Effector memory CD4-positive, alpha-beta T cell (primary cell): ENCODE results near the gene TKT.

ENCODE experiments used
- DNase-seq, 3 donors: peaks; one replicate each; pipeline ENCODE4 v3.0.0-alpha.2; 2020
- H3K27ac ChIP-seq: 2 replicates; pipeline ENCODE4 v1.7.0; 2013; ENCODE audit warnings: mild to moderate bottlenecking, low read length, moderate library complexity; ENCODE audit not compliant: insufficient read depth, poor library complexity, severe bottlenecking
- H3K27me3 ChIP-seq: replicated peaks from 2 replicates; pipeline ENCODE4 v1.7.0; 2013; ENCODE audit warnings: mild to moderate bottlenecking, low read length; ENCODE audit not compliant: insufficient read depth, control insufficient read depth, poor library complexity, severe bottlenecking
- H3K36me3 ChIP-seq: 2 replicates; pipeline ENCODE4 v1.7.0; 2013; ENCODE audit warnings: mild to moderate bottlenecking, low read length, moderate library complexity; ENCODE audit not compliant: control insufficient read depth, insufficient read depth
- H3K4me1 ChIP-seq: 2 replicates; pipeline ENCODE4 v1.7.0; 2013; ENCODE audit warnings: low read length, mild to moderate bottlenecking; ENCODE audit not compliant: control insufficient read depth, insufficient read depth, poor library complexity, severe bottlenecking
- H3K4me3 ChIP-seq: 2 replicates; pipeline ENCODE4 v1.7.0; 2013; ENCODE audit warnings: low read length, low read depth, mild to moderate bottlenecking; ENCODE audit not compliant: insufficient read depth, poor library complexity, severe bottlenecking
- H3K9me3 ChIP-seq: 2 replicates; pipeline ENCODE4 v1.7.0; 2013; ENCODE audit warnings: mild to moderate bottlenecking, low read length, moderate library complexity; ENCODE audit not compliant: control insufficient read depth

TKT gene

DNA sequence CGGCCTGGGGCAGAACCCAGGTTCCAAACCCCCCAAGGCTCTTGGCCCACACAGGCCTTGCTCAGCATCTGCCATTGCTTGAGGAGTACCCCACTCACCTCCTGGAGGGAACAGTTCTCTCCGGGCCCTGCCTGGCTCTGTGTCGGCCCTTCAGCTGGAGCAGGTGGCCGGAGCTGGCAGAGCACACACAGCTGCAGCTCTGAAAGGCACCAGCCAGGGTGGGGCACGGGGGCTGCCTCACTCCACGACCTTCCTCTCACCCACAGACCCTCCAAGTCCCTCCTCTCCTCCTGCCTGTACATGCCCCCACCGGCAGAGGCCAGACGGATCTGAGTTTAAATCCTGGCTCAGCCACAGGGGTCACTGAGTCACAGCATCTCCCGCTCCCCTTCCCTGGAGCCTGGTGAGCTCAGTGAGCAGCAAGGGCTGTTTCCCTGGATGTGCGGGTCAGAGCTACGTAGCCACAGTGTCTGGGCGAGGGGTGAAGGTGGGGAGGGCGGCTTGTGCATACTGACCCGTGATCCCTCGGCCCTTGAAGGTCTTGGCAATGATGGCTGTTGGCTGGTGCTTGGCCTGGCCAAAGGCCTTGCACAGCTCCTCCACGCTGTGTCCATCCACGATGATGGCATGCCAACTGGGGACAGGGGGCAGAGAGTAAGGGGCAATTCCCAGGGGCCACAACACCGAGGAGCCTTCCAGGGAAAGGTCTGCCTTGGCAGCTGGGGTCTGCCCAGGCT is 23.0 kb downstream of the TKT start:
- Histone ChIP-seq H3K4me3 (no peak overlapping the region), H3K36me3 (peaks cover 75% of the 10 kb centered on the region), H3K4me1 (no peaks in the 10 kb centered on the region), H3K27me3 (no peaks in the 10 kb centered on the region), H3K27ac (no peak overlapping the region), H3K9me3 (no peaks in the 10 kb centered on the region)
- DNase-seq = no peak

DNA sequence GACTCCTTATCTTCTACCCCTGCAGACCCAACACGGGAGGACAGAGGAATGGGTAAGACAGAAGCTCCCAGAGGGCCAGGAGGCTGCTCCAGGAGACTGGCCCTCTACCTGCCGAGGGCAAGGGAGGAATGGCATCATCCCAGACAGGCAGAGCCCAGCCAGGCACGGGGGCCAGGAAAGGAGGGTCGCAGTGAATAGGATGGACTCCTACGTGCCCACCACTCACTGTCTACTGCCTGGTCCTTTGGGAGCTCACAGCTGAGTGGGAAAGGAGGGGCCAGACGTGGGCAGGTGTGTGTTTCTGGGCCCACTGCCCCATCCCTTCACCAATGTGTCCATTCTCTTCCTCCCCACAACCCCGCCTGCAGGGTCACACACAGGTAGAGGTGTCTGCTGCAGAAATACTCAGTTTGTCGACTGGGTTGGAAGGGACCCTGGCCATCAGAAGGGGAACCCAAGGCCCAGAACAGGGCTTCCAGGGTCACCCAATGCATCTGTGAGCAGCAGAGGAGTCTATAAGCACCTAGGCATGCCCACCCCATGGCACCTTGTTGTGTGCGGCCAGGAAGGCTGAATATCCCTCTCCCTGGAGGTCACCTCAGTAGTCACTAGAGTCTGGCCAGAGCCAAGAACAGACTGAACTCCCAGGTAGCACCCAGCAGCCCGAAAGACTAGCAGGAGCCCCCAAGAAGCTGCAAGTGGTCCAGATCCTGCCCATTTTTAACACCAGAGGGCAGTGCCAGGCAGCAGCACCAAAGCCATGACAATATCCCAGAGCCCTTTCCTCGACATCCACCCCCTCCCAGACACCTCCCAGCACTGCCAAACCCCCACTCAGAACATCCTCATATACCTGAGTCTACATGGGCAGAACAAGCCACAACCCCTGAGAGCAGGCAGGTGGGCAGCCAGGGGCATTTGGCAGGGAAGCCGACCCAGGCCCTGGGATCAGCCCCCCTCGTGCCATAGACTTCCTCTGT is 24.0 kb downstream of the TKT start:
- no peak for DNase-seq
- Histone ChIP-seq H3K4me3 (no peak overlapping the region), H3K36me3 (peaks cover 84% of the 10 kb centered on the region), H3K27ac (no peak overlapping the region), H3K4me1 (no peaks in the 10 kb centered on the region), H3K27me3 (no peaks in the 10 kb centered on the region), H3K9me3 (no peaks in the 10 kb centered on the region)

DNA sequence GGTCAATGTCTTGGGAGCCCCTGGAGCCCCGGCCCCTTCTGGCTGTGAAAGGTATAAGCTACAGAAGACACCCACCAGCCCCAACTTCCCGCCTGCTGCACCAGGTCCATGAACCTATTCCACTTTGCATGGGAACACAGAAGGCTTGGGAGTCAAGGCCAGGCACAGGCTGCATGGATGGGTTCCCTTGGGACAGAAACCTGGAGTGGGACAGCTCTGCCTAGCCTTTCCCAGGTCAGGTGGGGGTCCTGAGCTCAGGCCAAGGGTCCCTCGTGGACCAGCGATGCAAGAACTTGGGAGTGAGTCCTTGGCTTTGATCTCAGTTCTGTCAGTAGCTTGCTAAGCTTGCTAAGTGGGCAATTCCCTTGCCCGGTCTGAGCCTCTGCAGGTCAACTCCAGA is 25.0 kb downstream of the TKT start:
- Histone ChIP-seq H3K9me3 (no peaks in the 10 kb centered on the region), H3K4me1 (no peaks in the 10 kb centered on the region), H3K36me3 (peaks cover 84% of the 10 kb centered on the region), H3K4me3 (no peak overlapping the region), H3K27me3 (no peaks in the 10 kb centered on the region), H3K27ac (no peak overlapping the region)
- no peak for DNase-seq

DNA sequence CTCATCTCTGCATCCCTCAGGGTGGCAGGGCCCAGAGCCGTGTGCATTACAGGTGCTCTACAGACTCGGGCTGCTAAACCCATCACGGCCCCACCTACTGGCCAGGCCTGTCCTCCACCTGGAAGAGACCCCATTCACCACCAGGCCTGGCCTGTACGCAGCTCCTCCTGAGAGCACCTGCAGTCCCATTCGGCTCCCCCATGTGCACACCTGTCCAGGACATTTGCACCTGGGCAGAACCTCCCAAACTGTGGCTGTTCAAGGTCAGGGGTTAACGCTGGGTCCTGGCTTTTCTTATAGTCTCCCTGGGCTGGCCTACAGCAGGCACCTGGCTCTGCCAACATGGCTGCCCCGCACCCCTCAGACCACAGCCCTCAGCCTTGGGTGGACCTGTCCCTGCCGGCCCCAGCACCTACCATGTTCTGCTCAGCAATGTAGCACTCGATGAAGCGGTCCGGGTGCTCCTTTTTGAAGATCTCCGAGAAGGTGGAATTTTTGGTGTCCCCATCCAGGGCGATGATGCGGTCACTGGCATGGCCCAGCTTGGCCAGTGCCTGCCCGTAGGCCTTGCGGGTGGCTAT is 25.7 kb downstream of the TKT start:
- H3K27ac ChIP-seq = no peak overlapping the region
- no peaks in the 10 kb centered on the region for H3K27me3 ChIP-seq
- H3K9me3 ChIP-seq = no peaks in the 10 kb centered on the region
- DNase-seq = no peak
- no peak overlapping the region for H3K4me3 ChIP-seq
- H3K4me1 ChIP-seq = no peaks in the 10 kb centered on the region
- H3K36me3 ChIP-seq = peaks cover 83% of the 10 kb centered on the region

DNA sequence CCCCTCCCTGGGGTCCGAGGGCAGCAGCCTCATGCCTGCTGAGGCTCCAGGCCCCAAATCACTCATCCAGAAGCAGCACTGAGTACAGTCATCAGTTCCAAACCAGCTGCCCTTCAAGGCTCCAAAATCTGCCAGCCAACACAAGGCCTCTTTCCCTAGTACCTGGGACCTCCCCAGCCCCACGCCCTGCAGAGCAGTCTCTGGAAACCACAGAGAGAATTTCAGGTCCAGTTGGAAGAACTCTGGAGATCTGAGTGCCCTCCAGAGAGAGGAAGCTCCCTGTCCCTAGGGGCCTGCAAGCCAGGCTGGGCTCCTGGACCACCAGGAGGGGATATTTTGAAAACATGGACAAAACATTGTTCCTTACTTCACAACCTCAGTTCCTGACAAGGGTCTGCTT is 26.2 kb downstream of the TKT start:
- H3K27me3 ChIP-seq = no peaks in the 10 kb centered on the region
- peaks cover 88% of the 10 kb centered on the region for H3K36me3 ChIP-seq
- no peaks in the 10 kb centered on the region for H3K4me1 ChIP-seq
- no peak overlapping the region for H3K27ac ChIP-seq
- no peaks in the 10 kb centered on the region for H3K9me3 ChIP-seq
- no peak overlapping the region for H3K4me3 ChIP-seq
- DNase-seq = no peak

DNA sequence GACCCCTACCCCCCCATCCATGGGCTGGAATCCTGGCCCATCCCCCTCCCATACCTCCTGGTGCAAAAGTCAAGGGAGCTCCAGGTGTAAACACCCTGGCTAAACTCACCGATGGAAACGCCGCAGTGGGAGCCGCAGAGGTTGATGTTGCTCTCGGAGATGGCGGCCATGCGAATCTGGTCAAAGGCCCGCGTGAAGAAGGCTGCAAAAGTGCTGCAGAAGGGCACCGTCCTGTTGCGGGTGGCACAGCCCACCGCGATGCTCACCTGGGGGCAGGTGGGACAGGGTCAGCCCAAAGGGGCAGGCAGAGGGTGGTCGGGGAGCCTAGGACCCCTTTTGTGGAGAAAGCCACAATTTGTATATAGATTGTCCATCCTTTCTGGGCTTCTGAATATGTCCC is 26.7 kb downstream of the TKT start:
- Histone ChIP-seq H3K27me3 (no peaks in the 10 kb centered on the region), H3K4me1 (no peaks in the 10 kb centered on the region), H3K4me3 (no peak overlapping the region), H3K9me3 (no peaks in the 10 kb centered on the region), H3K36me3 (peaks cover 90% of the 10 kb centered on the region), H3K27ac (no peak overlapping the region)
- no peak for DNase-seq

DNA sequence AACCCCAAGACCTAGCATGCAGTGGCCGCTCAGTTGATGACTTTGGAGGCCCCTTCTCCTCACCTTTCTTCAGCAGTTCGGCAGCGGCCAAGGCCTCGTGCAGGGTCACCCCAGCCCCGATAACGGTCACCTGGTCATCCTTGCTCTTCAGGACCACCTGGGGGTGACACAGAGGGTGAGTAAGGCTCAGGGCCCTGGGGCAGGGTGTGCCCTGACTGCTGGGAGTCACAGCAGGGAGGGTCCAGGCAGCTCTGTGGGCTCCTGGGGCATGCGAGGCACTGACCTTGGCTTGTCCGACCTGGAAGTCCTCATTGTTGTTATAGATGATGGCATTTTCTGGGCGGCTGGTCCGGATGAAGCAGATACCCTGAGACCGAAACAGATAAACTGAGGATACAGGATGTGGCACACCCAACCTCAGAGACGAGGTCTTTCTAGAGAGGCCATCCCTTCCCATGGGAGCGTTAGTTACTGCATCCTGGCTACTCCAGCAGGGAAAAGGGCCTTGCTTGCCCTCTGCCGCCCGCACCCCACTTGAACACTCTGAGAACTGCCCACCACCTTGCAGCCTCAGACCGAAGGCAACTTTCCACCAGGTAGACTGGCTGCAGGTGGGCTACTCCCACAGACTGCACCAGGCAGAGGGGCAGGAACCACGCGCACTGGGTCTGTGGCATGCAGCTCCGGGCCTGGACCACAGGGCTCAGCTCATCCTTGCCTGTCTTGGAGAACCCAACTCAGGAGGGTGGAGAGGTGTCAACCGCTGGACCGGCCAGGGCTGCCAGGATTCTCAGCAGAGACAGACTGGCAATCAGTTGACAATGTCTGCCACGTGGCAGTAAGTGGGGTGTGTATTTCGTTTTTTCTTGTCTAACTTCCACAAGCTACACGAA is 27.6 kb downstream of the TKT start:
- Histone ChIP-seq H3K4me1 (no peaks in the 10 kb centered on the region), H3K36me3 (peaks cover 83% of the 10 kb centered on the region), H3K9me3 (no peaks in the 10 kb centered on the region), H3K4me3 (no peak overlapping the region), H3K27ac (no peak overlapping the region), H3K27me3 (no peaks in the 10 kb centered on the region)
- no peak for DNase-seq

DNA sequence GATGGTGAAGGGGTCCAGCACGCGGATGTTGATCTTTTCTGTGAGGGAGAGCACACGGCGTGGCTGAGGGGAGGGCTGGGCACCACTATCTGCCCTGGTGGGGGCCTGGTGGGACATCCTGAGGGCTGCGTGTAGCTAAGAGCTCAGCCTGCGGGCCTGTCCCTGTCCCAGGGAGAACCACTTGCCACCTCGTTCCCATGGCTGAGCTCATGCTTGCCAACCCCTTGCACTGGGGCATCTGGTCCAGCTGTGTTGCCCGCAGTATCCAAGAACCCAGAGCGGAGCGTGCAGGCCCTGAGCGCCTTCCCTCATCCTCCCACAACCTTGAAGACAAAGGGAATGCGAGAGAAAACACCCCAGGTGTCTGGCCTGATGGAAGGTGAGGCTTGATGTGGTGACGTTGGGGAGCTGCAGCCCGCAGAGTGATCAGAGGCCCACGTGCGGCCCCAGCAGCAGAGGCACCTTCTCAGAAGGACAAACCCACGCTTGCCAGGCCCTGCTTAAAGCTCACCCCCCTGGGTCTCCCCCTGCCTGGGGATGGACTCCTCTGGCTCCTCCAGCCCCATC is 28.9 kb downstream of the TKT start:
- Histone ChIP-seq H3K9me3 (no peaks in the 10 kb centered on the region), H3K4me1 (no peaks in the 10 kb centered on the region), H3K27me3 (no peaks in the 10 kb centered on the region), H3K36me3 (peaks cover 70% of the 10 kb centered on the region), H3K4me3 (no peak overlapping the region), H3K27ac (no peak overlapping the region)
- DNase-seq = no peak

DNA sequence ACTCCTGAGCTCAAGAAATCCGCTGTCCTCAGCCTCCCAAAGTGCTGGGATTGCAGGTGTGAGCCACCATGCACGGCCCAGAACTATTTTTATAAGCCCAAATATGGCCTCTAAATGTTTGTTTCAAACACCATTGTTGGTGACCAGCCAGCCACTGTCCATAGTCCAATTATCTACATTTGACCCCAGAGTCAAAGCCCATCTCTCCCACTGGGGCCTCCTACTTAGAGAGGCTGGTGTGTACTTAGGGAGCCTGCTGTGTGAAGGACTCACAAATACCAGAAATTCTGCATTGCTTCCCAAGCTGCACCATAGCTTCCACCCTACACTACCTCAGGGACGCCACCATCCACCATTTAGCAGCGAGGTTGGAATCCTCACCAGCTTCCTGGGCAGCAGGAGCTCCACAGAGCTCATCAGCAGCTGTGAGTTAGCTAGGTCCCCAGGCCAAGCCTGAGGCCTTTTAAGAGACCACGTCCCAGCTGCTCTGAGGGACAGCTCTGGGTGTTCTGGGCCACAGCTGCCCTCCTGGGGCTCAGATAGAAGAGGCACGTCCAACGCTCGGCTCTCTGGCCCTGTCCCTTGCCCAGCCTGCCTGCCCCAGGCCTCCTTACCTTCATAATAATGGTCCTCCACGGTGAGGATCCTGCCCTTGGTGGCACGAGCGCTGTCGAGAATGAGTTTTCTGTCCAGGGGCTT is 29.5 kb downstream of the TKT start:
- no peak for DNase-seq
- Histone ChIP-seq H3K4me1 (no peaks in the 10 kb centered on the region), H3K27ac (no peak overlapping the region), H3K4me3 (no peak overlapping the region), H3K36me3 (peaks cover 65% of the 10 kb centered on the region), H3K27me3 (no peaks in the 10 kb centered on the region), H3K9me3 (no peaks in the 10 kb centered on the region)
